ENCODE results near the gene GPBP1L1. TPM values are rescaled to one million over a fixed set of nuclear protein-coding genes. Genes with fewer than 3 reads are reported as not detected.
A peak's percentile ranks its signal among the peaks of the same experiment; 100 is the strongest.

GPBP1L1 gene
- total and polyA plus RNA-seq, 2 of the 13 experiments (the other 11 are each of a cell fraction or from before 2014, with no cell fraction given): 45.9 to 86.1 TPM

- 0 out of 2 replicates have a peak, but pooled peaks have one; percentile 11 for TF ChIP-seq ZNF740 (CRISPR knock-in tag; IDR thresholded peaks at IDR 0.05)
- no peak for TF ChIP-seq ELK4 (CRISPR knock-in tag; IDR thresholded peaks at IDR 0.05; ENCODE audit: borderline replicate concordance)
- TF ChIP-seq REPIN1 (CRISPR knock-in tag; IDR thresholded peaks at IDR 0.05; ENCODE audit: borderline replicate concordance, low read depth): no peak
- TF ChIP-seq RBFOX2 (IDR thresholded peaks at IDR 0.05; ENCODE audit: low read depth, low read length): peak; percentile 76
- peak; percentile 94 for TF ChIP-seq ZNF205 (CRISPR knock-in tag; IDR thresholded peaks at IDR 0.05)
- TF ChIP-seq POGZ (CRISPR knock-in tag; IDR thresholded peaks at IDR 0.05): peak; percentile 10; the same call in 1 of the 2 replicates
- TF ChIP-seq HNRNPLL (IDR thresholded peaks at IDR 0.05; ENCODE audit: low read depth, low read length, poor library complexity, severe bottlenecking): peak; percentile 25
- peak; percentile 91 for TF ChIP-seq THAP9 (CRISPR knock-in tag; IDR thresholded peaks at IDR 0.05; ENCODE audit: borderline replicate concordance)
- no peak for TF ChIP-seq ZNF615 (CRISPR knock-in tag; IDR thresholded peaks at IDR 0.05; ENCODE audit: borderline replicate concordance)
- peak; percentile 74; the same call in 1 of the 2 replicates for TF ChIP-seq MAF1 (CRISPR knock-in tag; IDR thresholded peaks at IDR 0.05; ENCODE audit: borderline replicate concordance)
- TF ChIP-seq HOXD1 (CRISPR knock-in tag; IDR thresholded peaks at IDR 0.05): peak; percentile 61; the same call in 1 of the 2 replicates
- TF ChIP-seq MAZ (IDR thresholded peaks at IDR 0.05; ENCODE audit: borderline replicate concordance, low read depth, low read length): 0 out of 2 replicates have a peak, but pooled peaks have one; percentile 8
- peak; percentile 55; the same call in 1 of the 2 replicates for TF ChIP-seq MAZ (CRISPR knock-in tag; IDR thresholded peaks at IDR 0.05; ENCODE audit: low read depth)
- TF ChIP-seq MTA3 (CRISPR knock-in tag; IDR thresholded peaks at IDR 0.05): no peak
- peak; percentile 4 to 30; a peak in 1 of 4 replicates for TF ChIP-seq HMGXB4 (CRISPR knock-in tag; IDR thresholded peaks at IDR 0.05; ENCODE audit: borderline replicate concordance in 1 of 2, low read depth in 1 of 2)
- peak; percentile 9; the same call in 1 of the 2 replicates for TF ChIP-seq PRDM15 (CRISPR knock-in tag; IDR thresholded peaks at IDR 0.05)
These were observed 101.8 kb downstream of the GPBP1L1 start (continued) for GRCh38 chr1:45584351-45585109.
